Stimulated activated CD8-positive, alpha-beta memory T cell treated with anti-CD3 and anti-CD28 coated beads, Interleukin-7, amount 100 ng/mL, for 48 hours (primary cell): Measurements from ENCODE around the gene STK35.
"Not testable (repeated sequence)": the region's sequence is repeated elsewhere in the genome, so short reads cannot be mapped to it uniquely, and the experiment has no call there.

ENCODE experiments used
- DNase-seq, 2 donors: peaks; one replicate each; pipeline ENCODE4 v3.0.0-alpha.2; 2020; ENCODE audit warnings: low read depth in 1 of 2; ENCODE audit errors: extremely low read depth in 1 of 2

STK35 gene

DNA sequence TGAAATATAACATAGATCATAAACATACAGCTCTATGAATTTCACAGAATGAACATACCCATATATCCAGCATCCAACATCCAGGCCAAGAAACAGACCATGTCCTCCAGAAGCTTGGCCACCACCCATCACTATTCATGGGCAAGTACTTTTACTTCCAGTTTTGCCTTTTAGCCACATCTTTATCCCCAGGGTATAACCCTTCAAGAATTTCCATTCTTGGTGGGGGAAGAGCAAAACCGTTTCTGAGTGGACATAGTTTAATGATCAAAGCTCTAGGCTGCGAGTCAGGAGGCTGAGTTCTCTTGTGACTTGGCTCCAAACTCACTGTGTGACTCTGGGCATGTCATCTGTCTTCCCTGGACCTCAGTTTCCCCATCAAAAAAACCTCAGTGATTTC lies 78.3 kb downstream of the STK35 start:
- DNase-seq: no peak

DNA sequence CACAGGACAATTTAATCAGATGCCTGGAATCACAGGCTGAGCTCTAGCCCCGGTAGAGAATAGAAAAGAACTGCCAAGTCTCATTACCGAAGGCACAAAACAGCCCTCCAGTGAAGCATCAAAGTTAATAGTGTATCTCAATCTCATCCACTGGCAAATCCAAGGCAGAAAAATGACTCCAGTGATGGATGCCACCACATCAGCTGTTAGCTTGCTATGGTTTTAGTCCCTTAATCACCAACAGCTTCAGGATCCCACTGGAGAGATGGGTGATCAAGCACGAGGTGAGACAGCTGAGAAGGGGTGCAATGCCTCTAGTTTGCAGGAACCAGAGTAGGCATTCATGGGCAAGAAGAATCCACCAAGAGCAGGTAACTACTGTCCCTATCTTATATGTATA lies 81.8 kb downstream of the STK35 start:
- no peak for DNase-seq

DNA sequence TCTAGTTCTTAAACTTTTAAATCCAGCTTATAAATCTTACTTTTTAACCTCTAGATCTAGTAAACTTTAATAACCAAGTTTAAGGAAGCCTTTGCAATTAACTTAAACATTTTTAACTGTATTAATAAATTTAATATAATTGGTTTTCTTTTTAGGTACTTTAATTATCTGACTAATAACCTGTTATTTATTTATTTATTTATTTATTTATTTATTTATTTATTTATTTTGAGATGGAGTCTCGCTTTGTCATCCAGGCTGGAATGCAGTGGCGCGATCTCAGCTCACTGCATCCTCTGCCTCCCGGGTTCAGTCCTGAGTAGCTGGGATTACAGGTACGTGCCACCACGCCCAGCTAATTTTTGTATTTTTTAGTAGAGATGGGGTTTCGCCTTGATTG lies 83.3 kb downstream of the STK35 start:
- not testable (repeated sequence) for DNase-seq

DNA sequence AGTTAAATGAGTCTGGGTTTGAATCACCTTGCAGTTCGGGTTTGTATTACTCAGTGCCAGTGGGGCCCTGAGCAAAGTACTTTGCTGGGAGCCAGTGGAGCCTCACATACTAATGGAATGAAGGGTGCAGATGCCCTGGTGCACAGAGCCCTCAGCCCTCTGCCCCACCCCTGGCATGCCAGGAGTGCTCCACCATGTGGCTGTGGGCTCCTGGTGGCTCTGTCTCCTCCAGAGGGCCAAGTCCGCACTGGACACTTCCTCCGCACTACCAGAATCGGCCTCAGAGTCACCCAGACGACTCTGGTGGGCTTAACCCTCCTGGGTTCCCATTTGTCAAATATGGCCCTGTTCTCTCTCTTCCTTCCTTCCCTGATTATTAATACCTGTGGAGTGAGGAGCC lies 94.0 kb downstream of the STK35 start:
- DNase-seq: no peak

DNA sequence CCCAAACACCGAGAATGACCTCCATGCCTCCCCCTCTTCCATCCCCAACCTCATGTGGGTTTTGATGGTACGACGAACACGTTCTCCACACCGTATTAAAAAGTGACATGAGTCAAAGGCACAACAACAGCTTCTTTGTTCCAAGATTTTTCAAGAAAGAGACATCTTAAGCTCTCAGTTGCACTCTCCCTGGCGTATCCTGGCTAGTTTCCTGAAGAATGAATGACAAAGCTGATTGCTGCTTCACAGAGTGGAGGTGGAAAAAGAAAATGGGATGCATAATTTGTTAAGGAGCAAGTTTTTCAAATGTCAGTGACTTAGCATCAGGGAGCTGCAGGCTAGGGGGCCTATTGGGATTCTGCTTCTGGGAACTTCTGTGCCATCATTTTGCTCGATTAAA lies 95.5 kb downstream of the STK35 start:
- no peak for DNase-seq
